NT2/D1 (cell line): ENCODE results near the gene NR1I3.

Experiments used
- SUZ12 ChIP-seq: IDR thresholded peaks from 2 replicates; pipeline ENCODE4 v1.6.1; 2011; ENCODE audit not compliant: insufficient read length, insufficient read depth; ENCODE audit errors: extremely low read depth
- YY1 ChIP-seq: IDR thresholded peaks from 2 replicates; pipeline ENCODE4 v1.6.1; 2011; ENCODE audit not compliant: insufficient read length, insufficient read depth
- ZNF274 ChIP-seq: IDR thresholded peaks from 2 replicates; pipeline ENCODE4 v1.6.1; 2011; ENCODE audit warnings: mild to moderate bottlenecking, low read depth, low read length

- TF ChIP-seq YY1 (no peak), ZNF274 (no peak), SUZ12 (no peak)
These were observed 35.4 kb upstream of the NR1I3 start for GRCh38 chr1:161273402-161273801.
